Adrenal gland (tissue), 12 donors: ENCODE measurements around the gene CFAP77. TPM values are rescaled to one million over a fixed set of nuclear protein-coding genes. Genes with fewer than 3 reads are reported as not detected.

Experiments used
- DNase-seq, 7 donors: peaks; one replicate each; pipeline ENCODE4 v3.0.0-alpha.2; 2019 to 2020
- H3K27ac ChIP-seq, 5 donors: fragments of 200-600 bp; sonication (generic) in 4 of 5; 1 replicate in 3 of 5; 2 replicates in 2 of 5; pipeline versions ENCODE4 v1.5.1 to v1.8.0; 2016 to 2020; ENCODE audit warnings: mild to moderate bottlenecking in 1 of 5
- H3K27me3 ChIP-seq: fragments of 200-600 bp; 2 replicates; pipeline ENCODE4 v1.8.0; 2021
- H3K36me3 ChIP-seq, 2 donors: fragments of 200-600 bp; replicated peaks in 1 of 2; 1 replicate in 1 of 2; 2 replicates in 1 of 2; pipeline versions ENCODE4 v1.5.1 to v1.8.0; 2018 to 2022
- H3K4me1 ChIP-seq, 2 donors: fragments of 200-600 bp; replicated peaks in 1 of 2; 1 replicate in 1 of 2; 2 replicates in 1 of 2; pipeline versions ENCODE4 v1.5.1 to v1.8.0; 2018 to 2021
- H3K4me3 ChIP-seq, 4 donors: fragments of 200-600 bp; sonication (generic) in 3 of 4; one replicate each; pipeline ENCODE4 v1.5.1; 2016 to 2018
- H3K9me3 ChIP-seq, 3 donors: fragments of 200-600 bp; sonication (generic) in 1 of 3; replicated peaks in 1 of 3; 1 replicate in 2 of 3; 2 replicates in 1 of 3; pipeline versions ENCODE4 v1.5.1 to v1.8.0; 2016 to 2021
- CTCF ChIP-seq, 6 experiments: fragments of 450-650 bp in 4 of 6; fragments of 200-600 bp in 2 of 6; sonication (generic) in 1 of 6; IDR thresholded peaks; 1 replicate in 5 of 6; 2 replicates in 1 of 6; pipeline versions ENCODE4 v1.5.1 to v1.8.0; 2016 to 2021; ENCODE audit warnings: antibody characterized with exemption in 6 of 6, mild to moderate bottlenecking in 2 of 6, moderate library complexity in 1 of 6
- POLR2A ChIP-seq, 2 donors: fragments of 450-650 bp; IDR thresholded peaks; one replicate each; pipeline ENCODE4 v1.6.1; 2017; ENCODE audit warnings: antibody characterized with exemption in 2 of 2, mild to moderate bottlenecking in 2 of 2, moderate library complexity in 1 of 2
- WGBS, 4 donors: extraction: QIAGEN DNeasy Blood & Tissue Kit in 2 of 4; methylation state at CpG; one replicate each; pipeline versions ENCODE4 v1.1.5 to v1.1.7; 2013 to 2017; 5-methylcytosine and 5-hydroxymethylcytosine counted together
- intact Hi-C, 2 donors: fragments of 100-400 bp; cut with DNase I; formaldehyde crosslinking; loops; one replicate each; pipeline versions ENCODE4 v1.14.1 to v1.15.0; 2022 to 2023
- polyA plus RNA-seq, 3 donors: library from polyadenylated mRNA; stranded (reverse); fragments of 200-250 nt in 2 of 3; fragments of 350-450 nt in 1 of 3; fragmentation: Illumina TruSeq in 1 of 3; extraction: RNeasy Lipid Tissue Mini Kit (QIAGEN cat#74804) in 1 of 3; gene quantifications; one replicate each; pipeline ENCODE4 v1.2.3, GENCODE V29; 2013 to 2014
- total RNA-seq, 9 donors: library from RNA; depleted of rRNA in 4 of 9; stranded (reverse); fragments of >200 nt in 4 of 9; fragments of 120-200 nt in 1 of 9; fragmentation: NEBNext Ultra II Directional in 1 of 9; extraction: Animal tissue kit (Norgen Biotek cat#: 25700) in 1 of 9; gene quantifications; one replicate each; pipeline versions ENCODE4 v1.1.0 to v1.2.4, GENCODE V29; 2013 to 2023
- donor health status: healthy with polysubstance abuse.
- donor health status: Bipolar disorder and iron deficiency.
- donor health status: DM: yes; HTN: yes; CAD: no.
- donor health status: DM: no; HTN: no; CAD: no.
- donor health status: DM: no; HTN: no; CAD: no.
- donor health status: DM: yes; HTN: yes; CAD: no.

CFAP77 gene
- total and polyA plus RNA-seq, 12 donors = not detected

GRCh38 chr9:132606066-132606465 lies 196.1 kb downstream of the CFAP77 start:
- 76 to 82% (median 80%) methylated on average over 6 of the region's 6 CpGs for WGBS, 4 donors

GRCh38 chr9:132609184-132609583 lies 199.2 kb downstream of the CFAP77 start:
- peaks cover 0 to 36% of the 10 kb centered on the region in 2 donors for H3K36me3 ChIP-seq
- 93 to 97% (median 93%) methylated on average over 9 of the region's 9 CpGs for WGBS, 4 donors
- H3K27ac ChIP-seq = no peak overlapping the region
- DNase-seq = no peak
- intact Hi-C loops = no loop called here
- TF ChIP-seq CTCF (IDR thresholded peaks at IDR 0.05) = no peak
- TF ChIP-seq POLR2A (IDR thresholded peaks at IDR 0.05) = no peak
- H3K27me3 ChIP-seq = no peaks in the 10 kb centered on the region
- no peaks in the 10 kb centered on the region for H3K4me1 ChIP-seq
- no peak overlapping the region for H3K4me3 ChIP-seq
- no peaks in the 10 kb centered on the region for H3K9me3 ChIP-seq

More at GRCh38 chr9:132606066-132606465, 196.1 kb downstream of the CFAP77 start:
- Histone ChIP-seq H3K4me3 (no peak overlapping the region), H3K36me3 (peaks cover 0 to 22% of the 10 kb centered on the region in 2 donors), H3K9me3 (no peaks in the 10 kb centered on the region), H3K27me3 (no peaks in the 10 kb centered on the region), H3K27ac (no peak overlapping the region), H3K4me1 (no peaks in the 10 kb centered on the region)
- intact Hi-C loops = no loop called here
- no peak for DNase-seq
- TF ChIP-seq POLR2A (IDR thresholded peaks at IDR 0.05) = no peak
- no peak for TF ChIP-seq CTCF (IDR thresholded peaks at IDR 0.05)

GRCh38 chr9:132609829-132610228 lies 199.8 kb downstream of the CFAP77 start:
- H3K27ac ChIP-seq = no peak overlapping the region
- peaks cover 0 to 36% of the 10 kb centered on the region in 2 donors for H3K36me3 ChIP-seq
- H3K9me3 ChIP-seq = no peaks in the 10 kb centered on the region
- H3K27me3 ChIP-seq = no peaks in the 10 kb centered on the region
- intact Hi-C loops = no loop called here
- no peak for DNase-seq
- H3K4me3 ChIP-seq = no peak overlapping the region
- TF ChIP-seq POLR2A (IDR thresholded peaks at IDR 0.05) = no peak
- no peak for TF ChIP-seq CTCF (IDR thresholded peaks at IDR 0.05)
- 85 to 86% (median 86%) methylated on average over 6 to 7 of the region's 7 CpGs for WGBS, 4 donors
- H3K4me1 ChIP-seq = no peaks in the 10 kb centered on the region

GRCh38 chr9:132610661-132611060 lies 200.7 kb downstream of the CFAP77 start:
- no peaks in the 10 kb centered on the region for H3K27me3 ChIP-seq
- 87 to 91% (median 89%) methylated on average over 12 of the region's 12 CpGs for WGBS, 4 donors
- no peaks in the 10 kb centered on the region for H3K9me3 ChIP-seq
- no peak overlapping the region for H3K27ac ChIP-seq
- TF ChIP-seq POLR2A (IDR thresholded peaks at IDR 0.05) = no peak
- no peak for TF ChIP-seq CTCF (IDR thresholded peaks at IDR 0.05)
- intact Hi-C loops = no loop called here
- peaks cover 0 to 36% of the 10 kb centered on the region in 2 donors for H3K36me3 ChIP-seq
- no peaks in the 10 kb centered on the region for H3K4me1 ChIP-seq
- H3K4me3 ChIP-seq = no peak overlapping the region
- no peak for DNase-seq
